ENCODE data around the gene TAF15.

Gene TAF15

GRCh38 chr17:35875072-35875799 lies 66.0 kb downstream of the TAF15 start:
- no peak for DNase-seq

GRCh38 chr17:35875800-35876139 lies 66.5 kb downstream of the TAF15 start:
- DNase-seq: no peak

- DNase-seq: no peak
Observed at GRCh38 chr17:35876534-35876933, 67.2 kb downstream of the TAF15 start.

- no peak for DNase-seq
Observed at GRCh38 chr17:35877345-35878029, 68.2 kb downstream of the TAF15 start.

GRCh38 chr17:35878361-35878760 lies 69.1 kb downstream of the TAF15 start:
- no peak for DNase-seq

GRCh38 chr17:35879773-35880654 lies 70.7 kb downstream of the TAF15 start, which contains the start of gene CCL5:
Gene CCL5, minus strand, starts transcription at chr17:35880360.
- no peak for DNase-seq

GRCh38 chr17:35889241-35889640 lies 80.0 kb downstream of the TAF15 start:
- no peak for DNase-seq

- no peak for DNase-seq
Observed at GRCh38 chr17:35889818-35890773, 80.8 kb downstream of the TAF15 start.

- no peak for DNase-seq
Observed at GRCh38 chr17:35890774-35891155, 81.5 kb downstream of the TAF15 start.

GRCh38 chr17:35891269-35891668 lies 82.0 kb downstream of the TAF15 start:
- DNase-seq: no peak

- DNase-seq: no peak
Observed at GRCh38 chr17:35892091-35893035, 83.1 kb downstream of the TAF15 start.

GRCh38 chr17:35893751-35894150 lies 84.5 kb downstream of the TAF15 start:
- no peak for DNase-seq

GRCh38 chr17:35894206-35894605 lies 84.9 kb downstream of the TAF15 start:
- DNase-seq: no peak

- DNase-seq: peak; percentile 89
Observed at GRCh38 chr17:35895636-35896587, 86.6 kb downstream of the TAF15 start.

Data from hematopoietic multipotent progenitor cell treated with erythropoietin and hydrocortisone succinate and interleukin-3 and kit ligand, for 4 days (in vitro differentiated cells).